K562 (cell line): ENCODE measurements around the gene NTPCR. TPM values are rescaled to one million over a fixed set of nuclear protein-coding genes. Genes with fewer than 3 reads are reported as not detected.

ENCODE experiments used
- ATAC-seq: fragments of 200-7000 bp; cut with Tn5 transposase; 3 replicates; pipeline ENCODE4 v1.9.1; 2020; ENCODE audit warnings: moderate library complexity
- BruUV-seq: library from RNA; stranded (reverse); fragments of 400-500 nt; replicated peaks from 2 replicates; lab custom pipeline; 2021; lab: Mats Ljungman, UMichigan
- CTCF ChIA-PET: fragments of 300-600 bp; formaldehyde crosslinking; extraction: SDS; loops from one replicate; lab custom pipeline; 2021; ENCODE audit warnings: low intra/inter-chr PET ratio; lab: Yijun Ruan, JAX
- POLR2A ChIA-PET: fragments of 300-600, 350-650 bp; sonication (Branson Sonifier 250); formaldehyde crosslinking; extraction: SDS; loops from one replicate; lab custom pipeline; 2021; ENCODE audit warnings: antibody characterized with exemption, inconsistent platforms; lab: Yijun Ruan, JAX
- DNase-seq, 4 experiments: peaks; one replicate each; pipeline versions ENCODE4 v3.0.0 to v3.0.0-alpha.2; 2011 to 2018; ENCODE audit warnings: low spot score in 3 of 4, mixed read lengths in 3 of 4; ENCODE audit errors: extremely low read depth in 1 of 4
- FAIRE-seq: peaks from 2 replicates; lab custom pipeline; 2011; peaks lifted over from hg19 to GRCh38; lab: Jason Lieb, UNC
- H2AFZ ChIP-seq: 2 replicates; pipeline ENCODE4 v1.6.0; 2011; ENCODE audit warnings: low read depth, low read length, control low read depth, inconsistent platforms
- H3K27ac ChIP-seq: fragments of 200-600 bp; 3 replicates; pipeline ENCODE4 v1.8.0; 2011; ENCODE audit warnings: low read depth, mild to moderate bottlenecking, control low read depth, inconsistent platforms, low read length, moderate library complexity, mixed read lengths; ENCODE audit errors: extremely low read depth
- H3K27me3 ChIP-seq, 2 experiments: fragments of 300-600 bp in 1 of 2; 2 replicates in 1 of 2; 3 replicates in 1 of 2; pipeline versions ENCODE4 v1.6.0 to v1.8.0; 2011; ENCODE audit warnings: inconsistent platforms in 2 of 2, low read length in 2 of 2, mild to moderate bottlenecking in 1 of 2, mixed read lengths in 1 of 2, moderate library complexity in 1 of 2; ENCODE audit not compliant: control insufficient read depth in 2 of 2, insufficient read depth in 2 of 2
- H3K36me3 ChIP-seq: fragments of 300-600 bp; 3 replicates; pipeline ENCODE4 v1.8.0; 2011; ENCODE audit warnings: mild to moderate bottlenecking, low read length, inconsistent platforms; ENCODE audit not compliant: control insufficient read depth, insufficient read depth
- H3K4me1 ChIP-seq, 2 experiments: fragments of 200-600 bp in 1 of 2; replicated peaks in 1 of 2; 2 replicates in 1 of 2; 3 replicates in 1 of 2; pipeline versions ENCODE4 v1.5.1 to v1.8.0; 2011; ENCODE audit warnings: inconsistent platforms in 2 of 2, low read length in 2 of 2, mild to moderate bottlenecking in 1 of 2, mixed read lengths in 1 of 2, moderate library complexity in 1 of 2; ENCODE audit not compliant: control insufficient read depth in 2 of 2, insufficient read depth in 2 of 2
- H3K4me2 ChIP-seq: 2 replicates; pipeline ENCODE4 v1.6.1; 2011; ENCODE audit warnings: low read length, control low read depth, inconsistent platforms, mixed read lengths; ENCODE audit not compliant: insufficient read depth
- H3K4me3 ChIP-seq: fragments of 200-600 bp; sonication (generic), shearing (Covaris generic); 2 replicates; pipeline ENCODE4 v1.5.1; 2016; ENCODE audit warnings: control low read depth, inconsistent platforms
- H3K79me2 ChIP-seq: fragments of 200-600 bp; 3 replicates; pipeline ENCODE4 v1.8.0; 2011; ENCODE audit warnings: low read length, inconsistent platforms; ENCODE audit not compliant: control insufficient read depth, insufficient read depth
- H3K9ac ChIP-seq, 2 experiments: 2 replicates each; pipeline versions ENCODE4 v1.6.0 to v1.6.1; 2011; ENCODE audit warnings: low read depth in 2 of 2, low read length in 2 of 2, control low read depth in 1 of 2, inconsistent platforms in 1 of 2, mild to moderate bottlenecking in 1 of 2, mixed read lengths in 1 of 2; ENCODE audit not compliant: insufficient read depth in 1 of 2
- H3K9me1 ChIP-seq: one replicate; pipeline ENCODE4 v1.6.0; 2011; ENCODE audit warnings: inconsistent platforms, mild to moderate bottlenecking, low read length, moderate library complexity; ENCODE audit not compliant: control insufficient read depth, insufficient read depth
- H3K9me3 ChIP-seq: replicated peaks from 2 replicates; pipeline ENCODE4 v1.5.1; 2011; ENCODE audit warnings: low read depth, low read length, inconsistent platforms; ENCODE audit not compliant: control insufficient read depth, insufficient read depth
- H4K20me1 ChIP-seq: replicated peaks from 2 replicates; pipeline ENCODE4 v1.6.1; 2011; ENCODE audit warnings: low read length, inconsistent platforms, mixed read lengths; ENCODE audit not compliant: control insufficient read depth, insufficient read depth
- CBFB ChIP-seq: sonication (generic); formaldehyde crosslinking; IDR thresholded peaks from 2 replicates; pipeline ENCODE4 v1.4.0; 2020; ENCODE audit warnings: mild to moderate bottlenecking, missing genetic modification reagents
- FIP1L1 ChIP-seq: fragments of 200-400 bp; formaldehyde crosslinking; IDR thresholded peaks from 2 replicates; pipeline ENCODE4 v1.6.1; 2018; ENCODE audit warnings: mild to moderate bottlenecking, low read depth, low read length; ENCODE audit not compliant: poor library complexity, severe bottlenecking
- HDAC1 ChIP-seq, 2 experiments: fragments of 450-650 bp; IDR thresholded peaks; 2 replicates each; pipeline ENCODE4 v1.6.1; 2016 to 2017; ENCODE audit warnings: inconsistent platforms in 1 of 2, mild to moderate bottlenecking in 1 of 2, moderate library complexity in 1 of 2
- HMG20B ChIP-seq: fragments of 250-450 bp; sonication (Bioruptor Pico); IDR thresholded peaks from 2 replicates; pipeline ENCODE4 v1.5.0; 2021; ENCODE audit warnings: mild to moderate bottlenecking
- MEF2D ChIP-seq: conservative IDR thresholded peaks from 2 replicates; pipeline ENCODE4 v1.6.1; 2016; ENCODE audit warnings: low read depth, missing genetic modification characterization, missing compliant biosample characterization
- MITF ChIP-seq: IDR thresholded peaks from 2 replicates; pipeline ENCODE4 v1.6.1; 2014; ENCODE audit warnings: antibody characterized with exemption
- PML ChIP-seq: IDR thresholded peaks from 2 replicates; pipeline ENCODE4 v1.6.1; 2012; ENCODE audit warnings: low read length, inconsistent platforms
- VEZF1 ChIP-seq: fragments of 200-800 bp; sonication (Bioruptor generic); IDR thresholded peaks from 2 replicates; pipeline ENCODE4 v1.6.1; 2017; ENCODE audit warnings: missing genetic modification characterization, missing compliant biosample characterization
- ZNF133 ChIP-seq: fragments of 250-450 bp; sonication (Bioruptor Pico); IDR thresholded peaks from 2 replicates; pipeline ENCODE4 v1.4.0; 2020; ENCODE audit warnings: mild to moderate bottlenecking
- ZNF408 ChIP-seq: fragments of 250-450 bp; sonication (Bioruptor Pico); IDR thresholded peaks from 2 replicates; pipeline ENCODE4 v1.4.0; 2020; ENCODE audit warnings: low read depth, mild to moderate bottlenecking, moderate library complexity
- ZNF512 ChIP-seq: IDR thresholded peaks from 2 replicates; pipeline ENCODE4 v1.6.1; 2016; ENCODE audit warnings: missing genetic modification characterization, missing compliant biosample characterization
- ZNF77 ChIP-seq: fragments of 250-450 bp; sonication (Bioruptor Pico); IDR thresholded peaks from 2 replicates; pipeline ENCODE4 v1.5.0; 2020
- WGBS: fragments of 100-300 bp; shearing (Covaris generic); methylation state at CpG from one replicate; pipeline ENCODE4 v1.1.6; 2016; ENCODE audit warnings: low coverage, mixed read lengths; ENCODE audit not compliant: insufficient coverage; ENCODE audit errors: missing lambda C conversion rate; 5-methylcytosine and 5-hydroxymethylcytosine counted together
- in situ Hi-C: fragments of 300-500 bp; cut with MboI; formaldehyde crosslinking; loops from 4 replicates; pipeline ENCODE4 v1.15.0; 2018; ENCODE audit warnings: inconsistent platforms, mixed read lengths
- intact Hi-C: fragments of 100-400 bp; cut with micrococcal nuclease; formaldehyde crosslinking; loops from 2 replicates; pipeline ENCODE4 v1.14.2; 2022
- polyA plus RNA-seq, 8 experiments: library from polyadenylated mRNA; depleted of rRNA in 4 of 8; stranded (reverse) in 5 of 8; unstranded in 3 of 8; fragments of >200 nt; fragmentation: Nextera tagmentation in 2 of 8; fragmentation: Illumina TruSeq in 1 of 8; extraction: Ambion mirVana in 2 of 8; extraction: Trizol in 1 of 8; gene quantifications; 2 replicates each; pipeline versions ENCODE4 v1.2.1 to v1.2.3, GENCODE V29; 2011 to 2014; ENCODE audit warnings: inconsistent platforms in 1 of 8, missing spikeins in 1 of 8
- total RNA-seq, 7 experiments: library from RNA; depleted of rRNA in 6 of 7; stranded (reverse); fragments of >200 nt in 6 of 7; fragmentation: Illumina TruSeq in 2 of 7; extraction: Trizol in 2 of 7; gene quantifications; 2 replicates each; pipeline versions ENCODE4 v1.2.1 to v1.2.3, GENCODE V29; 2011 to 2021; ENCODE audit warnings: low replicate concordance in 1 of 7

Gene NTPCR
- total and polyA plus RNA-seq, 9 of the 15 experiments (the other 6 are each of a cell fraction or from before 2014, with no cell fraction given) = 19.3 to 105 (median 48.8) TPM

GRCh38 chr1:232966663-232967062 is 16.3 kb downstream of the NTPCR start (continued):
- no peak for TF ChIP-seq ZNF512

- H3K4me3 ChIP-seq = no peak overlapping the region
- H3K27me3 ChIP-seq = no peaks in the 10 kb centered on the region
- no peak overlapping the region for H2AFZ ChIP-seq
- H3K4me2 ChIP-seq = no peak overlapping the region
- no peaks in the 10 kb centered on the region for H3K9me1 ChIP-seq
- DNase-seq (no peak), FAIRE-seq (no peak), ATAC-seq (no peak)
- no peak overlapping the region for H3K27ac ChIP-seq
- H3K4me1 ChIP-seq = no peaks in the 10 kb centered on the region; a peak in 1 of 5 replicates
- ChIA-PET CTCF (no interaction called here), POLR2A (no interaction called here)
- peaks cover 51% of the 10 kb centered on the region; the same call in 2 of the 3 replicates for H3K36me3 ChIP-seq
- H3K9ac ChIP-seq = 0 out of 4 replicates have a peak overlapping the region, but pooled peaks of 1 of the 2 experiments have one; percentile 10
- no TSS peak for BruUV-seq
- intact Hi-C loops = no loop called here
- WGBS = 89% methylated on average over 5 of the region's 5 CpGs
- in situ Hi-C loops = no loop called here
- H3K79me2 ChIP-seq = no peaks in the 10 kb centered on the region
- no peaks in the 10 kb centered on the region; the same call in none of the 2 replicates for H3K9me3 ChIP-seq
- TF ChIP-seq ZNF133 (CRISPR knock-in tag) = no peak
- TF ChIP-seq FIP1L1 = no peak
- TF ChIP-seq VEZF1 (CRISPR knock-in tag) = no peak
- TF ChIP-seq HMG20B (CRISPR knock-in tag) = no peak
- no peak for TF ChIP-seq MEF2D (tag)
- TF ChIP-seq ZNF77 (CRISPR knock-in tag) = no peak
- no peak for TF ChIP-seq ZNF408 (CRISPR knock-in tag)
- TF ChIP-seq MITF = no peak
- no peak for TF ChIP-seq PML
- no peak for TF ChIP-seq HDAC1 (IDR thresholded peaks at IDR 0.05)
- no peak for TF ChIP-seq CBFB (CRISPR knock-in tag)
- H4K20me1 ChIP-seq = no peaks in the 10 kb centered on the region
Measured at GRCh38 chr1:232968391-232968790, 18.0 kb downstream of the NTPCR start.
